MM.1S (cell line): ENCODE data around the gene POU2AF3.

Experiments
- CTCF ChIP-seq: fragments of 300-600 bp; sonication (generic); IDR thresholded peaks from 2 replicates; pipeline ENCODE4 v1.5.1; 2016; ENCODE audit warnings: antibody characterized with exemption, low read length, mixed read lengths
- EZH2 ChIP-seq: fragments of 300-600 bp; sonication (generic); optimal IDR thresholded peaks from 2 replicates; pipeline ENCODE3; 2017; ENCODE audit warnings: low read depth, mild to moderate bottlenecking, antibody characterized with exemption, low read length, mixed read lengths
- EZH2phosphoT487 ChIP-seq: fragments of 300-600 bp; sonication (generic); IDR thresholded peaks from 2 replicates; pipeline ENCODE4 v1.6.1; 2018; ENCODE audit warnings: antibody characterized with exemption, low read length

- no peak for TF ChIP-seq CTCF
- TF ChIP-seq EZH2, result no peak
- TF ChIP-seq EZH2phosphoT487, result no peak
These were observed 49.8 kb downstream of the POU2AF3 start for GRCh38 chr11:111348147-111348546.
